ENCODE results near the gene TOP2A.

Gene TOP2A

GRCh38 chr17:40340880-40341807 lies 76.6 kb downstream of the TOP2A start:
- peak; percentile 5 for TF ChIP-seq CTCF (IDR thresholded peaks at IDR 0.05; ENCODE audit: low read depth, low read length)
- peak overlapping the region; percentile 73 to 74 for H3K4me3 ChIP-seq (replicated peaks in 1 of 2; ENCODE audit: low read depth in 2 of 2, low read length in 2 of 2)
- DNase-seq (ENCODE audit: low read depth in 2 of 2), result peak; percentile 74 to 81

- no peak for TF ChIP-seq CTCF (IDR thresholded peaks at IDR 0.05; ENCODE audit: low read depth, low read length)
- no peak for DNase-seq (ENCODE audit: low read depth in 2 of 2)
- H3K4me3 ChIP-seq (replicated peaks in 1 of 2; ENCODE audit: low read depth in 2 of 2, low read length in 2 of 2), result no peak overlapping the region
These were observed 77.4 kb downstream of the TOP2A start for GRCh38 chr17:40340327-40340726.

GRCh38 chr17:40338941-40339649 lies 78.6 kb downstream of the TOP2A start:
- H3K4me3 ChIP-seq (replicated peaks in 1 of 2; ENCODE audit: low read depth in 2 of 2, low read length in 2 of 2), result no peak overlapping the region
- no peak for TF ChIP-seq CTCF (IDR thresholded peaks at IDR 0.05; ENCODE audit: low read depth, low read length)
- DNase-seq (ENCODE audit: low read depth in 2 of 2), result no peak
